ENCODE results near the gene SLC16A14. TPM values are rescaled to one million over a fixed set of nuclear protein-coding genes. Genes with fewer than 3 reads are reported as not detected.

Gene SLC16A14
- total and polyA plus RNA-seq, 2 donors (not counting 3 experiments of a cell fraction or from before 2014, with no cell fraction given): 0.22 to 0.30 TPM

GRCh38 chr2:230042195-230042594 is 26.5 kb downstream of the SLC16A14 start:
- no peak overlapping the region for H3K4me3 ChIP-seq (replicated peaks in 1 of 3; ENCODE audit: insufficient read depth in 1 of 3, low read depth in 1 of 3, low read length in 3 of 3)
- POLR2A ChIA-PET: no interaction called here
- H3K4me1 ChIP-seq (ENCODE audit: control insufficient read depth, extremely low read depth, insufficient read depth, low read length): no peaks in the 10 kb centered on the region
- no peaks in the 10 kb centered on the region for H4K20me1 ChIP-seq (replicated peaks; ENCODE audit: control insufficient read depth, extremely low read depth, insufficient read depth, low read length)
- FAIRE-seq (no peak), DNase-seq (ENCODE audit: low read depth, low spot score) (no peak)
- H3K27ac ChIP-seq (ENCODE audit: insufficient read depth, low read depth, low read length): no peak overlapping the region
- H2AFZ ChIP-seq (ENCODE audit: low read depth, low read length): no peak overlapping the region
- TF ChIP-seq GATA2 (IDR thresholded peaks at IDR 0.05; ENCODE audit: insufficient read depth, insufficient read length, low read depth, low read length): no peak
- TF ChIP-seq, protein P1, sequence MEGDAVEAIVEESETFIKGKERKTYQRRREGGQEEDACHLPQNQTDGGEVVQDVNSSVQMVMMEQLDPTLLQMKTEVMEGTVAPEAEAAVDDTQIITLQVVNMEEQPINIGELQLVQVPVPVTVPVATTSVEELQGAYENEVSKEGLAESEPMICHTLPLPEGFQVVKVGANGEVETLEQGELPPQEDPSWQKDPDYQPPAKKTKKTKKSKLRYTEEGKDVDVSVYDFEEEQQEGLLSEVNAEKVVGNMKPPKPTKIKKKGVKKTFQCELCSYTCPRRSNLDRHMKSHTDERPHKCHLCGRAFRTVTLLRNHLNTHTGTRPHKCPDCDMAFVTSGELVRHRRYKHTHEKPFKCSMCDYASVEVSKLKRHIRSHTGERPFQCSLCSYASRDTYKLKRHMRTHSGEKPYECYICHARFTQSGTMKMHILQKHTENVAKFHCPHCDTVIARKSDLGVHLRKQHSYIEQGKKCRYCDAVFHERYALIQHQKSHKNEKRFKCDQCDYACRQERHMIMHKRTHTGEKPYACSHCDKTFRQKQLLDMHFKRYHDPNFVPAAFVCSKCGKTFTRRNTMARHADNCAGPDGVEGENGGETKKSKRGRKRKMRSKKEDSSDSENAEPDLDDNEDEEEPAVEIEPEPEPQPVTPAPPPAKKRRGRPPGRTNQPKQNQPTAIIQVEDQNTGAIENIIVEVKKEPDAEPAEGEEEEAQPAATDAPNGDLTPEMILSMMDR (IDR thresholded peaks at IDR 0.05; ENCODE audit: extremely low read depth in 1 of 2, insufficient read depth in 1 of 2, low read depth in 1 of 2, low read length in 2 of 2): no peak
- intact Hi-C loops (cut with micrococcal nuclease): no loop called here
- CTCF ChIA-PET: no interaction called here
- no peaks in the 10 kb centered on the region for H3K36me3 ChIP-seq (ENCODE audit: control insufficient read depth in 2 of 2, extremely low read depth in 1 of 2, insufficient read depth in 2 of 2, low read length in 2 of 2)
- H3K4me2 ChIP-seq (ENCODE audit: insufficient read depth, low read length): no peak overlapping the region
- dilution Hi-C loops (cut with MboI; ENCODE audit: extremely low pct_ligation_motif_present, low sequenced_read_pairs): no loop called here
- H3K79me2 ChIP-seq (ENCODE audit: control insufficient read depth, insufficient read depth, low read length): no peaks in the 10 kb centered on the region
- H3K9me3 ChIP-seq (replicated peaks; ENCODE audit: control insufficient read depth, insufficient read depth, low read length): no peaks in the 10 kb centered on the region
- BruUV-seq (replicated peaks): no TSS peak
- no peaks in the 10 kb centered on the region for H3K27me3 ChIP-seq (ENCODE audit: control insufficient read depth in 2 of 2, insufficient read depth in 2 of 2, low read length in 2 of 2)
- H3K9ac ChIP-seq (replicated peaks; ENCODE audit: extremely low read depth, insufficient read depth, low read length): no peak overlapping the region
- no peaks in the 10 kb centered on the region for H3K9me1 ChIP-seq (replicated peaks; ENCODE audit: control insufficient read depth, extremely low read depth, insufficient read depth, low read length)

DNA sequence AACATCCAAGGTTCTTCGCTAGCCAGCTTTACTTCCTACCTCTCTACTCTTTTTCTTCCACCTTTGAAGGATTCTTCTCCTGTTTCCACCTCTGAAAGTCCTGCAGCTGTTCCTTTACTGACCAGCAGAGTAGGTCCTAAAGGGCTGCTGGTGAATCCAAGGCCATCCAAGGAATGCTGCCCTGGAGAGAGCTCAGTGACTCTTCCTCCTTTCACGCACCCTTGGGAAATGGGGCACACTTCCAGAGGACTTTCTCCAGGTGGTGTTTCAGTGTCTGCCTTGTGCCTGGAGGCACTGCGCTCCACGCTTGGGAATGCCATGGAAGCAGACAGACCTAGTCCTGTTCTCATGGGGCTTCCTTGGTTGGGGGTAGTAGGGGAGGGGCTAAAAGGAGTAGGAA is 45.4 kb downstream of the SLC16A14 start:
- TF ChIP-seq POLR2AphosphoS5 (IDR thresholded peaks at IDR 0.05; ENCODE audit: insufficient read depth, low read depth, low read length): no peak
- peaks cover 3% of the 10 kb centered on the region in 2 experiments for H3K27me3 ChIP-seq (ENCODE audit: control insufficient read depth in 2 of 2, insufficient read depth in 2 of 2, low read length in 2 of 2)
- POLR2A ChIA-PET: no interaction called here
- no peaks in the 10 kb centered on the region for H3K4me1 ChIP-seq (ENCODE audit: control insufficient read depth, extremely low read depth, insufficient read depth, low read length)
- no peaks in the 10 kb centered on the region for H3K9me1 ChIP-seq (replicated peaks; ENCODE audit: control insufficient read depth, extremely low read depth, insufficient read depth, low read length)
- no peaks in the 10 kb centered on the region for H4K20me1 ChIP-seq (replicated peaks; ENCODE audit: control insufficient read depth, extremely low read depth, insufficient read depth, low read length)
- dilution Hi-C loops (cut with MboI; ENCODE audit: extremely low pct_ligation_motif_present, low sequenced_read_pairs): no loop called here
- BruUV-seq (replicated peaks): no TSS peak
- no peak overlapping the region for H3K27ac ChIP-seq (ENCODE audit: insufficient read depth, low read depth, low read length)
- FAIRE-seq (no peak), DNase-seq (ENCODE audit: low read depth, low spot score) (no peak)
- no peak overlapping the region for H3K4me2 ChIP-seq (ENCODE audit: insufficient read depth, low read length)
- H3K79me2 ChIP-seq (ENCODE audit: control insufficient read depth, insufficient read depth, low read length): no peaks in the 10 kb centered on the region
- CTCF ChIA-PET: interaction anchor here (0.6 to 1.7 kb wide), 4 partner anchors 9 to 137 kb away, joined by 3 to 8 read pairs (median 5); no protein-coding TSS in a partner anchor
- H2AFZ ChIP-seq (ENCODE audit: low read depth, low read length): no peak overlapping the region
- H3K36me3 ChIP-seq (ENCODE audit: control insufficient read depth in 2 of 2, extremely low read depth in 1 of 2, insufficient read depth in 2 of 2, low read length in 2 of 2): no peaks in the 10 kb centered on the region
- intact Hi-C loops (cut with micrococcal nuclease): no loop called here
- H3K9me3 ChIP-seq (replicated peaks; ENCODE audit: control insufficient read depth, insufficient read depth, low read length): no peaks in the 10 kb centered on the region
- H3K9ac ChIP-seq (replicated peaks; ENCODE audit: extremely low read depth, insufficient read depth, low read length): no peak overlapping the region
- H3K4me3 ChIP-seq (replicated peaks in 1 of 3; ENCODE audit: insufficient read depth in 1 of 3, low read depth in 1 of 3, low read length in 3 of 3): no peak overlapping the region
